Stimulated activated CD4-positive, alpha-beta T cell treated with anti-CD3 and anti-CD28 coated beads, Interleukin-12 subunit alpha, Interleukin-12 subunit beta, amount 100 ng/mL, for 48 hours (primary cell): ENCODE data around the gene MAGED4B.
"Not testable (repeated sequence)": the region's sequence is repeated elsewhere in the genome, so short reads cannot be mapped to it uniquely, and the experiment has no call there.

Experiments used
- DNase-seq, 3 donors: peaks; one replicate each; pipeline ENCODE4 v3.0.0-alpha.2; 2020; ENCODE audit warnings: low read depth in 2 of 3, low spot score in 1 of 3

Gene MAGED4B, protein sequence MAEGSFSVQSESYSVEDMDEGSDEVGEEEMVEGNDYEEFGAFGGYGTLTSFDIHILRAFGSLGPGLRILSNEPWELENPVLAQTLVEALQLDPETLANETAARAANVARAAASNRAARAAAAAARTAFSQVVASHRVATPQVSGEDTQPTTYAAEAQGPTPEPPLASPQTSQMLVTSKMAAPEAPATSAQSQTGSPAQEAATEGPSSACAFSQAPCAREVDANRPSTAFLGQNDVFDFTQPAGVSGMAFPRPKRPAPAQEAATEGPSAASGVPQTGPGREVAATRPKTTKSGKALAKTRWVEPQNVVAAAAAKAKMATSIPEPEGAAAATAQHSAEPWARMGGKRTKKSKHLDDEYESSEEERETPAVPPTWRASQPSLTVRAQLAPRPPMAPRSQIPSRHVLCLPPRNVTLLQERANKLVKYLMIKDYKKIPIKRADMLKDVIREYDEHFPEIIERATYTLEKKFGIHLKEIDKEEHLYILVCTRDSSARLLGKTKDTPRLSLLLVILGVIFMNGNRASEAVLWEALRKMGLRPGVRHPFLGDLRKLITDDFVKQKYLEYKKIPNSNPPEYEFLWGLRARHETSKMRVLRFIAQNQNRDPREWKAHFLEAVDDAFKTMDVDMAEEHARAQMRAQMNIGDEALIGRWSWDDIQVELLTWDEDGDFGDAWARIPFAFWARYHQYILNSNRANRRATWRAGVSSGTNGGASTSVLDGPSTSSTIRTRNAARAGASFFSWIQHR

GRCh38 chrX:52068666-52069640 is at the start of gene MAGED4B:
Gene MAGED4B (minus strand): TSS chrX:52069183. CDS start chrX:52068172, 1,011 bp downstream.
- DNase-seq: not testable (repeated sequence)

- DNase-seq: no peak
Observed at GRCh38 chrX:52118262-52118661, 49.3 kb upstream of the MAGED4B start.

GRCh38 chrX:52082578-52082977 is 13.6 kb upstream of the MAGED4B start:
- no peak for DNase-seq

GRCh38 chrX:52078131-52078530 is 9.1 kb upstream of the MAGED4B start:
- no peak for DNase-seq

DNA sequence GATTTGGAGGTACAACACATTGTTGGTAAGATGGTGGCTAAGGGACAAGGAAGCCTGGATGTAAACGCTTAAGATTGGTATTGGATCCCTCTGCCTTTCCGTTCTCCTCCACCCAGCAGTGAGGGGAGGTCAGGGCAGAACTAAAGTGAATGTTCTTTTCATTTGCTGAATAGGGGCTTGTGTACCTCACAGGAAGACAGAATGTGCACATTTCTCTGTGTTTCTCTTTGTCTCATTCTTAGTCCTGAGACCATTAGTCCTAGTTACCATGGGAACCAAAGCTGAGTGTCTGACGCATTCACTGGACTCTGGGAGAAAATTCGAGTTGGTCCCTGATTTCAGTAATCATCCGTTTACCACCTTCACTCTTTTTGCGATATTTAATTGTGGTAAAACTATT is 26.7 kb downstream of the MAGED4B start:
- DNase-seq: not testable (repeated sequence)

- DNase-seq: no peak
Observed at GRCh38 chrX:52034211-52034610, 34.8 kb downstream of the MAGED4B start.

DNA sequence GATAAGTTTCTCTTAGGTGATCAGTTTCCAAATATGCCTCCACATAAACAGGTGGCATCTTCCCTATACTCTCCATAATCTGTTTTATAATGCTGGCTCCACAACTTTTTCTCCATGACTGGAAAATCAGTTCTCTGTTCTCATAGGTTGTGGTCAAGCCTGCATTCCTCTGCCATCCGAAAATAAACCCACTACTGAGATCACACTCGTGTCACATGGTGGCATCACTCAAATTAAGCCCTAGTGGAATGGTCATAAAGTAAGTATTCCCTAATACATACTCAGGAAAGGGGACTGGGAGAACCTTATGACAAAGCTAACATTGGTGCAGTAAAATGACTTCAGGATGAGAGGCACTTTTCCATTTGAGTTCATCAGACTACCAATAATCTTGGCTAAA is 37.6 kb downstream of the MAGED4B start:
- DNase-seq: no peak

DNA sequence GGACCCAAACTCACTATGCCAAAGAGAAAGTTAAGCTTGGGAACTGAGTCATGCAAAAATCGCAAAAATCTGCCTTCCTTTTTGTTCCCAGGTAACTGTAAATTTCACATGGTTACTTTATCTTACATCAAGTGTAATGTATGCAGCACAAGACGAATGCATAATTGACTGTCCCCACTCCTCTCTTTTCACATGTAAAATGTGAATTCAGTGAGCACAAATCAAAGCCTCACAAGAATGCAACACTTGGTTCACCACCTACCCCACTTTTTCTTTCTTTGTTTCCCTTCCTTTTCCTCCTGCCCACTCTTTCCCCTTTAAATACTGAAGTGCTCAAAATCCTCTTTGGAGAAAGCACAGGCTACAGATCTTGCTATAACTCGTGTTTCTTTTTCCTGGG is 53.2 kb downstream of the MAGED4B start:
- DNase-seq: no peak
